VCaP (cell line): ENCODE results near the gene MAFB.

Experiments used
- H3K27ac ChIP-seq: fragments of 450-650 bp; 2 replicates; pipeline ENCODE4 v1.5.1; 2017
- TF ChIP-seq, protein P1 (sequence below): fragments of 450-650 bp; conservative IDR thresholded peaks from 2 replicates; pipeline ENCODE4 v1.5.1; 2017; ENCODE audit warnings: mild to moderate bottlenecking, moderate library complexity

The MAFB gene

DNA sequence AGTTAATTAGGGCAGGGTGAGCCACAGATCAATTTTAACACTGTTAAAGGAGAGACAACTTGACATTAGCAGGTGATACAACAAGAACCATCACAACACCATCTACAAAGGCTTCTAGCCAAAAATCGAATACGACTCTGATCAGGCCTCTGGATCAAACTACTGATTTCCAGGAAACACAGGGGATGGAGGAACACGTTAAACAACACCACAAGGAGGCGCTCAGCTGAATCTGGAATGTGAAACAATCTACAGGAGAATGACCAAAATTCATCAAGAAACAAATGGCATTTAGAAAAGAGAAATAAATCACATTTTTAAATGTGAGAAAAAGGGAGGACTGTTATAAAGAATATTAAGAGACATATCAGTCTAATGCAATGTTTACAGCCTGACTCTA is 13.5 kb upstream of the MAFB start:
- no peak overlapping the region for H3K27ac ChIP-seq
- TF ChIP-seq, protein P1, sequence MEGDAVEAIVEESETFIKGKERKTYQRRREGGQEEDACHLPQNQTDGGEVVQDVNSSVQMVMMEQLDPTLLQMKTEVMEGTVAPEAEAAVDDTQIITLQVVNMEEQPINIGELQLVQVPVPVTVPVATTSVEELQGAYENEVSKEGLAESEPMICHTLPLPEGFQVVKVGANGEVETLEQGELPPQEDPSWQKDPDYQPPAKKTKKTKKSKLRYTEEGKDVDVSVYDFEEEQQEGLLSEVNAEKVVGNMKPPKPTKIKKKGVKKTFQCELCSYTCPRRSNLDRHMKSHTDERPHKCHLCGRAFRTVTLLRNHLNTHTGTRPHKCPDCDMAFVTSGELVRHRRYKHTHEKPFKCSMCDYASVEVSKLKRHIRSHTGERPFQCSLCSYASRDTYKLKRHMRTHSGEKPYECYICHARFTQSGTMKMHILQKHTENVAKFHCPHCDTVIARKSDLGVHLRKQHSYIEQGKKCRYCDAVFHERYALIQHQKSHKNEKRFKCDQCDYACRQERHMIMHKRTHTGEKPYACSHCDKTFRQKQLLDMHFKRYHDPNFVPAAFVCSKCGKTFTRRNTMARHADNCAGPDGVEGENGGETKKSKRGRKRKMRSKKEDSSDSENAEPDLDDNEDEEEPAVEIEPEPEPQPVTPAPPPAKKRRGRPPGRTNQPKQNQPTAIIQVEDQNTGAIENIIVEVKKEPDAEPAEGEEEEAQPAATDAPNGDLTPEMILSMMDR: no peak

DNA sequence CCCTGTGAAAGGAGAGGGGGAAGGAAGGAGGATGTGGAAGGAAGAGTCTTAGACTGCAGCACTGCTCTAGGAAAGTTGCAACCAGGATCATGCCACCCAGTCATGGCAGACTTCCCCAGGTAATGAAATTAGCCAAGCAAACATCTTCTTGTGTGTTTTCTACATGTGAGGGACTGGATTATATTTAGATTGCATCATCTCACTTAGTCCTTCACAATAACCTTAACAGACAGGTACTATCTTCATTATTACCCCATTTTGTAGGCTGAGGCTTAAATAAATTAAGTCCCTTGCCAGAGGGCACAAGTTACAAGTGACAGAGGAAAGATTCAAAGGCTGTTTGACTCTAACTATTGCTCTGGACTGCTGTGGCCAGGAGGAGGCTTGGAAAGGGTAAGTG is 9.7 kb upstream of the MAFB start:
- no peak overlapping the region for H3K27ac ChIP-seq
- TF ChIP-seq, protein P1: no peak

DNA sequence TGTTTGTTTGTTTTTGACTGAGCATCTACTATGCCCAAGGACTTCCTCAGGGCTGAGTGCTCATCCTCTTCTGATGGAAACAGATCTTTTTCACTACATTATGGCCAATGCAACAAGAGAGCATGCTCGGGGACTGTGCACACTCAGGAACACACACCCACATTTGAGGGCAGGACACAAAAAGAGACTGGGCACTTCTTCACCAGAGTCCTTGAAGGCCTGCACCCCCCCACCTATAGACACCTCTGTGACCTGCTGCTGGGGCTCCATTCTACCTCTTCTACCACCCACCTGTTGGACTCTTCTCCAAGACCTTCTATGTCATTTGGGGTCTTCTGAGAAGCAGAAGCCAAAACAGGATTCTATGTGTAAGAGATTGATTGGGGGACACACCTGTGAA is 9.2 kb upstream of the MAFB start:
- TF ChIP-seq, protein P1: no peak

DNA sequence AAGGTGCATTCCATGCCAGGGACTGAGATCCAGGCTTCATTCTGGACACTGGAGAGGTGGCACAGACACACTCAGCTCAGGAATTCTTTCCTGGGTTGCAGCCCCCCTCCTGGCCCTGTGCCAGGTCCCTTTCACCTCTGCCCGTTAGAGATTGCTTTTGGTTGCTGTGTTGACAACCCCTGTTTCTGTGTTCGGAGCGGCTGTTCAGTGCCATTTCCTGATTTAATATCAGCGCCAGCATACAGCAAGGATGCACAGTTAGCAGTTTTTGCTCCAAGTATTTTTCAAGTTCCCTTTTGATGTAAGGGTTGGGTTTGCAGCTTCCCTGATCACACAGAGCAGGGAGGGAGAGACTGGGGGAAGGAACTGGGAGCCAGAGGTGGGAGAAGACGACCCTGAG is 8.5 kb upstream of the MAFB start:
- no peak overlapping the region for H3K27ac ChIP-seq
- TF ChIP-seq, protein P1: no peak

More for the DNA sequence above, 9.2 kb upstream of the MAFB start:
- H3K27ac ChIP-seq: no peak overlapping the region

DNA sequence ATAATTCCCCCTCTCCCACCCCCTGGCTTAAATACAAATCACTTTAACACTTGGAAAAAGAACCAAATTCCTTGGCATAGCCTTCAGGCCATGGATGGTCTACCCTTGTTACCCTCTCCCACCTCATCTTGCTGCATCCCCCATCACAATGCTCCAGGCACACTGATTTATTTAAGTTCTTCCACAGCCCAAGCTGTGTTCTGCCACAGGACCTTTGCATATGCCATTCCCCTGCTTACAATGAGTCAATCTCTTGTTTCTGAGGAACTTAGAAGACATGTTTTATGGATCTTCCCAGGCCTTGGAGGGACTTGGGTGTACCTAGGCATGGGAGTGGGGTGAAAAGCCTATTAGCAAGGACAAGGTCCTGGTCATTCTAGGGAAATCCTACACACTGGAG is 6.2 kb upstream of the MAFB start:
- H3K27ac ChIP-seq: no peak overlapping the region
- TF ChIP-seq, protein P1: no peak

DNA sequence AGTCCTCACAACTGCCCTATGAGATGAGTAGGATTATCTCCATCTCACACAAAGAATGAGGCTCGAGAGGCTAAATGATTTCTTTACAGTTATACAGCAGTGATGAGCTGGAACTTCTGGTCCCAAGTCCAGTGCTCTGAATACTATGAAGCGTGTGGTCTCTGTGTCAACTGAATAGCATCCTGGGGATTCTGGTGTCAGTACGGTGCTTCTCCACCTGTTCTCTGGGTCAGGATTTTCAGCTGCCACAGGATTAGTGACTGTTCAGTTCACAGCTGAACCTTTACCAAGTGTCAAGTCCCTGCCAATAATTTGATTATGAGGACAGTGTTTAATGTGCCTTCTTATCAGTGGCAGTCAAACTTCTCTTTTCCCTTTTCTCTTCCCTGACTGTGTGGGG is 5.2 kb upstream of the MAFB start:
- TF ChIP-seq, protein P1: no peak
- no peak overlapping the region for H3K27ac ChIP-seq

DNA sequence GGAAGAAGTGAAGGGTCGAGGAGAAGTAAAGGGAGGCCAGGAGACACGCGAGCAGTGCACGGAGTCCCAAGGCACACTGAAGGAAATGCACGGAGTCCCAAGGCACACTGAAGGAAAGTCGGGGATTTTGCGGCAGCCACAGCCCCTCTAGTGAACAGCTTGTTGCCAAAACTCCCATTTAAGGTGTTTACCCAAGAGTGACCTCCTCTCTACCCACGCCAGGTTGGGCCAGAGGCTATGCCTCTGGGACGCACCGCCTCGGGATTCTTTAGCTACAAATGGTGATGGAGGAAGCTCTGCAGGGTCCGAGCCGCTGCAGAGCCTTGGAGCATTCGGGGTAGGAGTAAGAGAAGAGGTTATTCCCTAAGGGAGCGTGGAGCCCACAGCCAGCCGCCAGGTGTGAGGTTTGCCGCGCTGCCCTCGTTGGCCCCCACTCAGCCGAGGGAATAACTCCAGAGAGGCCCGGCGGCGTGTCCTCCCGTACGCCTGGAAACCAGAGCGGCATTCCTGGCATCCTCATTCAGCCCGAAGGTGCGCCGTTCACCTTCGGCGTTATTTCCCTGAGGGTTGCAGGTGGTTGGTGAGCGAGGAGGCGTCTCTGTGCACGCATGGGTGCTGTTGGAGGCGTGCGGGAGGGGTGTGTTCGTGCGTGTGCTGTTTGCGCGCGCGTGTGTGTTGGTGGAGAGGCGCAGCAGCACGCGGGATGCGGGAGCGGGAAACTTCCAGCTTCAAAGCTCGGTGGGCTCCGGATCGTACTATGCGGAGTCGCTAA is 3.4 kb upstream of the MAFB start:
- TF ChIP-seq, protein P1: no peak
- H3K27ac ChIP-seq: no peak overlapping the region
